Skeletal muscle tissue (tissue), 2 donors: ENCODE measurements around the gene C10orf95. TPM values are rescaled to one million over a fixed set of nuclear protein-coding genes. Genes with fewer than 3 reads are reported as not detected.
A peak's percentile ranks its signal among the peaks of the same experiment; 100 is the strongest.

Experiments
- small RNA-seq: library from RNA; depleted of rRNA; stranded (forward); fragments of <200 nt; gene quantifications from one replicate; pipeline ENCODE3, GENCODE V24; 2014
- total RNA-seq: library from RNA; depleted of rRNA; stranded (reverse); fragments of >200 nt; gene quantifications from one replicate; pipeline ENCODE4 v1.2.3, GENCODE V29; 2014

The C10orf95 gene
- total RNA-seq, 1 donor from 2014 or later = not detected

Small RNA genes within 50 kb of the gene (small RNA-seq; reads per million reads assigned to genes)
- 500 reads per million, percentile 98 among the genes with 10 or more reads in this experiment for gene MIR146B

Other genes with a start within 250 kb of the C10orf95 start
- gene ELOVL3, start 225.2 kb downstream of the C10orf95 start, total RNA-seq = not detected
- gene PITX3, start 210.0 kb downstream of the C10orf95 start, total RNA-seq = 4.2 TPM
- gene GBF1, start 206.0 kb downstream of the C10orf95 start, total RNA-seq = 17.7 TPM
- gene NFKB2, start 55.8 kb downstream of the C10orf95 start, total RNA-seq = 11.0 TPM
- gene PSD, start 32.8 kb downstream of the C10orf95 start, total RNA-seq = 3.7 TPM
- gene FBXL15, start 30.7 kb downstream of the C10orf95 start, total RNA-seq = 3.1 TPM
- gene CUEDC2, start 19.0 kb downstream of the C10orf95 start, total RNA-seq = 31.3 TPM
- 66.8 TPM for gene ACTR1A, start 51.2 kb upstream of the C10orf95 start, total RNA-seq
- 4.2 TPM for gene SUFU, start 52.4 kb upstream of the C10orf95 start, total RNA-seq
- 44.4 TPM for gene TRIM8, start 192.9 kb upstream of the C10orf95 start, total RNA-seq